Germinal center (tissue), 1 donor: ENCODE measurements around the gene LAMB3.

ENCODE experiments used
- DNase-seq: peaks from one replicate; pipeline ENCODE4 v3.0.0; 2012; ENCODE audit warnings: mixed read lengths, low spot score

Gene LAMB3

DNA sequence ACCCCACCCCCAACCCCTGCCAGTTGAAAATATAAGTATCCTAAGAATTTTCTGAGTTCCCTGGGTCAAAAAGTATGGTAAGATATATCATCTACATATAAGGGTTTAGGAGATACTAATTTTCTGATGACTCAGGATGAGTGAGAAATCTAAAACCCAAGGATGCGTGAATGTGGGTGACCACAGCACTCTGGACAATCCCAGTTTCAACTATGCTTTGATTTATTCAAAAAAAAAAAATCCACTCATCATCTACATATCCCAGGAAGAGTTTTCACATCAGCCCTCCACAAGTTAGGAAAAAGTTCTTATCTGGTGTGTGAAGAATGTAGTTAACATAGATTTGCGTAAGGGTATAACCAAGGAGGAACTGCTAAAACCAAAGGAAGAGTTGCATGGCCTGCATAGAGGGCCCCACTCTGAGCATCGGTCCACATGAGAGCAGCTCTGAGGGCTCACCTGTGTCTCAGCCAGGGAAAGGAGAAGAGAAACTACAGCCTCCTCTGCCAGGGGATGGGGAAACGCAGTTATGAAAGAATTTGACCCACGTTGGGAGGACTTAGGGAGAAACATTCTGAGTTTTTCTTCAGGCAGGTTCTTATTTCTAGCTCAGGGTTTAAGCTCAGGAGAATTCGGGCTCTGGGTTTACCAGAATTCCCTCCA, 18.8 kb downstream of the LAMB3 start:
- peak; percentile 38 for DNase-seq

- no peak for DNase-seq
Observed at GRCh38 chr1:209630383-209631225, 21.6 kb downstream of the LAMB3 start.

- DNase-seq = no peak
Observed at GRCh38 chr1:209629621-209630382, 22.4 kb downstream of the LAMB3 start.

GRCh38 chr1:209628618-209629299, 23.5 kb downstream of the LAMB3 start:
- no peak for DNase-seq

DNA sequence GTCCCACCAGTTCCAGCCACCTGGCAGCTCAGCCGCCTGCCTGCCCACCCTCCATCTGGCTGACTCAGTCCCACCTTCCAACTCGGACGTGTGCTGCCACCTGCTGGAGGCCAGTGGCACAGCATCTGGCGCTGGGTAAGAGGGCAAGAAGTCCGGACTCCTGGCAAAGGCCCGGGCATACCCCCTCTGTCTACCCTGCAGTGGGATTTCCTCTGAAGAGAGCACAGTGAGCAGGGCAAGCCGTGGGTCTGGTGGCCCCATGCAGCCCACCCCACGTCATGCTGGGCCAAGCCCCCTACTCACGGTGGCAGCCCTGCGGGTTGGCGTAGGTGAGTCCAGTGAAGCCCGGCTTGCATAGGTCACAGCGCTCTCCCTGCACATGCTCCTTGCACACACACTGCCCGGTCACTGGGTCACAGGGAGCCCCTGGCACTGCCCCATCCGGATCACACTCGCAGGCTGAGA, 24.5 kb downstream of the LAMB3 start:
- peak; percentile 69 for DNase-seq

DNA sequence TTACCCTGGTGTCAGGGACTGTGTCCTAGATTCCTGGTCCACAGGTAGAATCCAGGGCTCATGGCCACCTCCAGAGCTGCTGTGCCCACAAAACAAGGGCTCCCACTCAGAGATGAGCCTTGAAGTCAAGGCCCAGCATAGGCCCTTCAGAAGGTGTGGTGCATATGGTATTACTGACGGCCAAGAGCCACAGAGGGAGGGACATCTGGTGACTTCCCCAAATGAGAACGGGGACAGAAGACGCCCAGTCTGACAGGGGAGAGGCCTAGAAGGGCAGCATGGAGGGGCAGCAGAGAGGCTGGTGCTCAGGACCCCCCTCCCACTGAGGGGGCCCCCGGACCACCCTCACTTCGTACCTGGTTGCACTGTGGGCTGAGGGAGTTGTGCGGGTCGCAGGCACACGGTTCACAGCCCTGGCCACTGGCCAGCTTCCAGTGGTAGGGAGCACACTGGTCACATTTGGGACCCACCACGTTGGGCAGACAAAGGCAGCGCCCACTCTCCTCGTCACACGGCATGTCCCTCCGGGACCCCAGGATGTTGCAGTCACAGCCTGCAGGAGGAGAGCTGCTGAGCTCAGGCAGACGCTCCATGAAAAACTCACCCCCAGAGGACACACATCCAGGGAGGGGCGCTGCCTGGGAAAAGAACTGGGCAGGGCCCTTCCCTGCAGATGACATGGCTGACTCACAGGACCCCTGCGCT, 25.0 kb downstream of the LAMB3 start:
- no peak for DNase-seq

DNA sequence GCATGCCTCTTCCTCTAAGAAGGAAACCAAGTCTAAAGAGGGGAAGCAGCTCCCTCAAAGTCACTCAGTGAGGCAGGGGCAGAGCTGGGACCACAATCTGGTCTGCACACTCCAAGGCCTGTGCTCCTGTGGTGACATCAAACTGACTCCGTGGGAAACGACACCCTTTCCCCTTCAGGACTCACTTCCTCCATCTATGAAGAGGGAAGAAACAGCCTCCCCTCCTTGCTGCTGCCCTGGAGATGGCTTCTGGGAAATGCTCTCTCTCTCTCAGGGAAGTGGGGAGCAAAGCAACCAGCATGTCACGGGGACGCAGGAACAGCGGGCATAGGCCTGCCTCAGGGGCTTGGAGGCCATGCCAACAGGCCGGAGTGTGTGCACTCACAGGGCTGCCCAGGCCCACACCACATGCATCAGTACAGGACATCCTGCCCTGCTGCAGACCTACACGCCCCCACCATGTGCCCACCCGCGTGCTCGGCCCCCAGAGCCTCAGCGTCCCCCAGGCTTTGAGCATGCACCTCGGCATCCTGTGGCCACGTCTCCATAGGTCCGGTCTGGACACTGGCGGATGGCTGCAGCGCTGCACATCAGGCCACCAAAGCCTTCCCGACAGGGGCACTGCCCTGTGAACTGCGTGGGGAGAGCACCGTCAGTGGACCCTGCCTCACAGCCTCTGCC, 25.7 kb downstream of the LAMB3 start:
- no peak for DNase-seq

DNA sequence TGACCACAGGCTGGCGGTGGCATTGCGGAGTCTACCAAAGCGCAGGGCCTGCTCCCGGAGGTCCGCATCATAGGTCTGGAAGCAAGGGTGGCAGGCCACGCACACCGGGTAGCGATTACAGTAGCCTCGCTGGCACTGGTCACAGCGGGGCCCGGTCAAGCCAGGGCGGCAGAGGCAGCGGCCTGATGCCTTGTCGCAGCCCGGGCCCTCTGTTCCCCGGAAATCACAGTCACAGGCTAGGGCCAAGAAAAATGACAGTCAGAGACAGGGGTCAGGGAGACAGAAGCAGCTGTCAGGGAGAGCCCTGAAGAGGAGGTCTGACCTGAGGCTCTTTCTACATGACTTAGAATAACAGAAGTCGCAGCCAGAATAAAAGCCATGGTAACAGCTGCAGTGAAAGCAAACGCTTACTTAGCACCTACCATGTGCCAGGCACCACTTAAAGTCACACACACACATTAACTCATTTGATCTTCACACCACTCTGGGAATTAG, 26.4 kb downstream of the LAMB3 start:
- no peak for DNase-seq

GRCh38 chr1:209624558-209625549, 27.4 kb downstream of the LAMB3 start:
- no peak for DNase-seq

GRCh38 chr1:209622841-209623829, 29.1 kb downstream of the LAMB3 start:
- no peak for DNase-seq

DNA sequence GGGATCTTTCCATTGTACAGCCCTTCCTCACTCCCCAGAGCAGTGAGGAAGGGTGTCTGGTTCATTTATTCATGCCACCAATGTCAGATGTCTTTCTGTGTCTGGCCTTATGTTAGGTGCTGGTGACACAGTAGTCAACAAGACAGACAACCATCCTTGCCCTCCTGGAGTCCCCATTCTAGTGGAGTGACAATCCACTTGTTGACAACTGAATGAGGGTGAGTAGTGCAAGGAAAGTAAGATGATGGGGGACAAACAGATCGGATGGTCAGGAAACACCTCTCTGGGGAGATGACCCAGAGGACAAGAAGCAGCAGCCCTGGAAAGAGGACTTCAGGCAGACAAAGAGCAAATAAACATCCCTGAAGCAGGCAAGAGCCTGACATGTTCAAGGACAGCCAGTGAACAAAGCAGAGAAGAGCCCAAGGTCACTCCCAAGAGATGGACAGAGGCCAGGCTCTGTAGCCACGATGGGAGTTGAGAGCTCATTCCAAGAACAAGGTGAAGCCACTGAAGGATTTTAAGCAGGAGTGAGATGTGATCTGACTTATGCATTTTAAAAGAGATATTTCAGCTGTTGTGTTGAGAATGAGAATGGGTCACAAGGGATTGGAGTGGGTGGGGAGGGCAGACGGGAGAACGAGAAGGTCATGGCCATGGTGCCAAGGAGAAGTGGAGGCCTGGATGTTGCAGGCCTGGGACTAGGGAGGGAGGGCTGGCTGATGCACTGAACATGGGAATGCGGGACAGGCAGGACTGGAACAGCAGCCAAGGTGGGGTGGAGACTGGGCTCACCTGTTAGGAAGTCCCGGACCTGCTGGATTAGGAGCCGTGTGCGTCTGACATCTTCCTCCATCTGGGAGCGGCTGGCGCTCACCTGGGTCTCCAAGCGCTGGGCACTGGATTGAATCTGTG, 30.2 kb downstream of the LAMB3 start:
- DNase-seq = no peak

DNA sequence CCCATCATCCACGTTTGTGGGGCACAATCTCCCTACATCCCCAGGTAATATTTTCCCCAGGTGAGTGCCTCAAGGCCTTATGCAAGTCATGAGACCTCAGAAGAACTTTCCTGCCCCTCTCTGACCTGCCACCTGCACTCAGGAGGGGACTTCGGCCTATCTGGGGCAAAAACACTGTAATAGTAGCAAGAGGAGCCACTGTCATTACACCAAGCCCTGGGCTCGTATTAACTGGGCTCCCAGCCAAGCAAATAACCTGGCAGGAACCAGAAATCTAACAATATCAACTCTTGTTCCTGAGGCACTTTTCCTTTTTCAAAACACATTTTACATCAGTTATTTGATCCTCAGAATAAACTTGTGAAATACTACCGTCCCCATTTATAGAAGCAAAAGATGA, 30.9 kb downstream of the LAMB3 start:
- DNase-seq = no peak

- DNase-seq = no peak
Observed at GRCh38 chr1:209620487-209620884, 31.7 kb downstream of the LAMB3 start.

- DNase-seq = no peak
Observed at GRCh38 chr1:209619696-209620486, 32.3 kb downstream of the LAMB3 start.

- no peak for DNase-seq
Observed at GRCh38 chr1:209618756-209619420, 33.3 kb downstream of the LAMB3 start.

DNA sequence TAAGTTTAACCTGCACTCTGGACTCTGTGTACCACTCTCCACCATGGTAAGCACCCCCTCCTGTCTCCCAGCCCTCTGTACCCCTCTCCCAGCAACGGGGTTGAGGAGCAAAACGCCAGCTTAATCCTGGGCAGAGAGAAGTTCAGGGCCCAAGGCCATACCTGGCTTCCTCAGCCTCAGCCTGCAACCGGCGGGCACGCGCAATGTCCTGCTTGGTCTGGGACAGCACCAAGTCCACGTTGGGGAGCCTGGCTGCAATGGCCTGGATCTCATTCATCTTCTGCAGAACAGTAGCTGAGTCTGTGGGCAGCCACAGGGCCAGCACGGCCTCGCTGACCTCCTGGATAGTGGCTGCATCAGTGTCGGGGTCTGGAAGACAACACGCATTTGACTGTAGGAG, 33.9 kb downstream of the LAMB3 start:
- DNase-seq = no peak
